GM03348 (cell line): ENCODE results near the gene PRKD2.

Experiments used
- DNase-seq: peaks from one replicate; pipeline ENCODE4 v3.0.0; 2012; ENCODE audit warnings: low spot score

The PRKD2 gene

GRCh38 chr19:46704379-46705076 is 12.4 kb downstream of the PRKD2 start:
- peak; percentile 89 for DNase-seq

- DNase-seq = no peak
Observed at GRCh38 chr19:46700704-46701103, 16.2 kb downstream of the PRKD2 start.

GRCh38 chr19:46698395-46699321 is 18.3 kb downstream of the PRKD2 start:
- DNase-seq = no peak

GRCh38 chr19:46697204-46697960 is 19.5 kb downstream of the PRKD2 start:
- peak; percentile 94 for DNase-seq

GRCh38 chr19:46696866-46697203 is 20.1 kb downstream of the PRKD2 start:
- no peak for DNase-seq

- no peak for DNase-seq
Observed at GRCh38 chr19:46696052-46696451, 20.9 kb downstream of the PRKD2 start.

GRCh38 chr19:46693760-46694159 is 23.2 kb downstream of the PRKD2 start:
- DNase-seq = no peak

GRCh38 chr19:46692918-46693722 is 23.8 kb downstream of the PRKD2 start:
- DNase-seq = no peak

GRCh38 chr19:46691948-46692347 is 25.0 kb downstream of the PRKD2 start:
- no peak for DNase-seq

- DNase-seq = no peak
Observed at GRCh38 chr19:46691104-46691503, 25.8 kb downstream of the PRKD2 start.

- DNase-seq = no peak
Observed at GRCh38 chr19:46689358-46689757, 27.6 kb downstream of the PRKD2 start.

- no peak for DNase-seq
Observed at GRCh38 chr19:46687438-46688145, 29.3 kb downstream of the PRKD2 start.

GRCh38 chr19:46685189-46685588 is 31.7 kb downstream of the PRKD2 start:
- no peak for DNase-seq

GRCh38 chr19:46678110-46678732 is 38.7 kb downstream of the PRKD2 start:
- peak; percentile 45 for DNase-seq

GRCh38 chr19:46674416-46675178 is 42.3 kb downstream of the PRKD2 start:
- no peak for DNase-seq

- DNase-seq = peak; percentile 32
Observed at GRCh38 chr19:46670813-46671212, 46.1 kb downstream of the PRKD2 start.

GRCh38 chr19:46668662-46669061 is 48.3 kb downstream of the PRKD2 start:
- no peak for DNase-seq

GRCh38 chr19:46665072-46665471 is 51.8 kb downstream of the PRKD2 start:
- no peak for DNase-seq

- DNase-seq = peak; percentile 89
Observed at GRCh38 chr19:46661735-46662592, 55.0 kb downstream of the PRKD2 start.
